Mucosa of descending colon (tissue), 3 donors: ENCODE measurements around the gene PNPLA1. TPM values are rescaled to one million over a fixed set of nuclear protein-coding genes. Genes with fewer than 3 reads are reported as not detected.

Experiments used
- ATAC-seq: fragments of 200-7000 bp; cut with Tn5 transposase; one replicate; pipeline ENCODE4 v1.9.1; 2020; ENCODE audit warnings: mild to moderate bottlenecking, moderate library complexity
- DNase-seq, 3 donors: peaks; one replicate each; pipeline ENCODE4 v3.0.0-alpha.2; 2020
- H3K36me3 ChIP-seq: fragments of 200-600 bp; one replicate; pipeline ENCODE4 v1.8.0; 2021; ENCODE audit warnings: low read depth, mild to moderate bottlenecking
- H3K4me1 ChIP-seq: fragments of 200-600 bp; one replicate; pipeline ENCODE4 v1.8.0; 2021; ENCODE audit warnings: low read depth, mild to moderate bottlenecking
- H3K4me3 ChIP-seq: fragments of 200-600 bp; one replicate; pipeline ENCODE4 v1.8.0; 2021; ENCODE audit warnings: mild to moderate bottlenecking
- H3K9me3 ChIP-seq: fragments of 200-600 bp; one replicate; pipeline ENCODE4 v1.8.0; 2021; ENCODE audit warnings: mild to moderate bottlenecking
- intact Hi-C, 2 donors: fragments of 100-400 bp; cut with DNase I in 1 of 2; cut with micrococcal nuclease in 1 of 2; formaldehyde crosslinking; loops; one replicate each; pipeline versions ENCODE4 v1.11.0 to v1.11.1; 2022; cut with DNase I, micrococcal nuclease
- total RNA-seq, 3 donors: library from RNA; stranded (reverse); fragmentation: NEBNext Ultra II Directional in 2 of 3; extraction: Animal tissue kit (Norgen Biotek cat#: 25700) in 2 of 3; gene quantifications; one replicate each; pipeline versions ENCODE4 v1.2.1 to v1.2.4, GENCODE V29; 2021 to 2023
- TF ChIP-seq, protein P1 (sequence below): fragments of 200-600 bp; IDR thresholded peaks from one replicate; pipeline ENCODE4 v1.8.0; 2022; ENCODE audit warnings: antibody characterized with exemption, mild to moderate bottlenecking
- donor health status: DM: no; HTN: no; CAD: no; lungs with moderate emphysema.
- donor health status: DM: no; HTN: no; CAD: no.
- donor health status: DM: no; HTN: yes; CAD: no.

PNPLA1 gene
- total RNA-seq, 3 donors from 2014 or later, result 0.19 to 0.38 (median 0.27) TPM

- intact Hi-C loops, result no loop called here
- peak; percentile 9 for ATAC-seq
- peak in 2 of 3 donors; percentile 63 to 72 for DNase-seq
Observed at GRCh38 chr6:36339146-36339545, 69.3 kb downstream of the PNPLA1 start.

GRCh38 chr6:36340306-36340617, 70.4 kb downstream of the PNPLA1 start:
- Histone ChIP-seq H3K9me3 (no peaks in the 10 kb centered on the region), H3K4me3 (no peak overlapping the region), H3K4me1 (peaks cover 42% of the 10 kb centered on the region), H3K36me3 (no peaks in the 10 kb centered on the region)
- intact Hi-C loops, result no loop called here
- TF ChIP-seq, protein P1, sequence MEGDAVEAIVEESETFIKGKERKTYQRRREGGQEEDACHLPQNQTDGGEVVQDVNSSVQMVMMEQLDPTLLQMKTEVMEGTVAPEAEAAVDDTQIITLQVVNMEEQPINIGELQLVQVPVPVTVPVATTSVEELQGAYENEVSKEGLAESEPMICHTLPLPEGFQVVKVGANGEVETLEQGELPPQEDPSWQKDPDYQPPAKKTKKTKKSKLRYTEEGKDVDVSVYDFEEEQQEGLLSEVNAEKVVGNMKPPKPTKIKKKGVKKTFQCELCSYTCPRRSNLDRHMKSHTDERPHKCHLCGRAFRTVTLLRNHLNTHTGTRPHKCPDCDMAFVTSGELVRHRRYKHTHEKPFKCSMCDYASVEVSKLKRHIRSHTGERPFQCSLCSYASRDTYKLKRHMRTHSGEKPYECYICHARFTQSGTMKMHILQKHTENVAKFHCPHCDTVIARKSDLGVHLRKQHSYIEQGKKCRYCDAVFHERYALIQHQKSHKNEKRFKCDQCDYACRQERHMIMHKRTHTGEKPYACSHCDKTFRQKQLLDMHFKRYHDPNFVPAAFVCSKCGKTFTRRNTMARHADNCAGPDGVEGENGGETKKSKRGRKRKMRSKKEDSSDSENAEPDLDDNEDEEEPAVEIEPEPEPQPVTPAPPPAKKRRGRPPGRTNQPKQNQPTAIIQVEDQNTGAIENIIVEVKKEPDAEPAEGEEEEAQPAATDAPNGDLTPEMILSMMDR, result no peak
- DNase-seq, result no peak
- no peak for ATAC-seq

More at GRCh38 chr6:36339146-36339545, 69.3 kb downstream of the PNPLA1 start:
- TF ChIP-seq, protein P1, result no peak
- no peak overlapping the region for H3K4me3 ChIP-seq
- no peaks in the 10 kb centered on the region for H3K36me3 ChIP-seq
- peaks cover 45% of the 10 kb centered on the region for H3K4me1 ChIP-seq
- no peaks in the 10 kb centered on the region for H3K9me3 ChIP-seq

DNA sequence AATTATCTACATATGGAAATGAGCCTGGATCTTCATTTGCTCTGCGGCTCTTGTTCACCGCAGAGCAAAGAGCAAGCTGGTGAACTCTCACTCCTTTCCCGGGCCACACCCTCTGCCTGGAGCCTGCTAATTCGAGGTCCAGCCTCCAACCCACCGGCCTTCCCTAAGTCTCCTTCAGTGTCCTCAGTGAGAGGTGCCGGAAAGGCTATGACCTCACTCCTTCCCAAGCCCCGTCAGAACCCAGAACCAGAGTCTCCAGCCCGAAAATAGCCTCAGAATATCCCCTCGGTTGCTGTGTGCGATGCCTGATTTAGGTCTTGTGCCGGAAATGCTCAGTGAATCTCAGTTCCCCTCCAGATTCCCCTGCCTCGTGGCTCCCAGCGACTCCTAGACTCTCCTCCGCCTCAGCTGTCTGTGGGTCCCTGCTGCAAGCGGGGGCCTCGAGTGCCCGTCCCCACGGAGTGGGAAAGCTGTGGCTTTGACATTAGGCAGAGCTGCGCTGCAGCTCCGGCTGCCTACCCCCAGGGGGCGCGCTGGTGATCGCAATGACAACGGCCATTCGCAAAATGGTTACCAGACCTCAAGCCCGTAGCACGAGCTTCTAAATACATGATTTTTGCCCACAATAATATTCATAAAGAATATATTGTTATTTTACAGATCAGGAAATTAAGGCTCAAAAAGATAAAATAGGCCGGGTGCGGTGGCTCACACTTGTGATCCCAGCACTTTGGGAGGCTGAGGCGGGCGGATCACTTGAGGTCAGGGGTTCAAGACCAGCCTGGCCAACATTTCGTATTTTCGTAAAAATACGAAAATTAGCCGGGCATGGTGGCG, 71.0 kb downstream of the PNPLA1 start:
- H3K36me3 ChIP-seq, result no peaks in the 10 kb centered on the region
- ATAC-seq, result peak; percentile 83
- intact Hi-C loops, result no loop called here

GRCh38 chr6:36343109-36343680, 73.3 kb downstream of the PNPLA1 start:
- no peak for DNase-seq
- ATAC-seq, result no peak
- Histone ChIP-seq H3K9me3 (no peaks in the 10 kb centered on the region), H3K36me3 (no peaks in the 10 kb centered on the region), H3K4me3 (no peak overlapping the region), H3K4me1 (peaks cover 27% of the 10 kb centered on the region)
- TF ChIP-seq, protein P1, result no peak
- intact Hi-C loops, result no loop called here

More for the DNA sequence above, 71.0 kb downstream of the PNPLA1 start:
- peak; percentile 87 to 95 (median 89) for DNase-seq
- Histone ChIP-seq H3K4me1 (peaks cover 42% of the 10 kb centered on the region), H3K4me3 (no peak overlapping the region), H3K9me3 (no peaks in the 10 kb centered on the region)
- TF ChIP-seq, protein P1, result peak; percentile 96

GRCh38 chr6:36345681-36346466, 76.0 kb downstream of the PNPLA1 start:
- Histone ChIP-seq H3K9me3 (no peaks in the 10 kb centered on the region), H3K36me3 (no peaks in the 10 kb centered on the region), H3K4me1 (peaks cover 5% of the 10 kb centered on the region), H3K4me3 (no peak overlapping the region)
- ATAC-seq (no peak), DNase-seq (no peak)
- TF ChIP-seq, protein P1, result no peak
- intact Hi-C loops, result no loop called here
